Islet precursor cell (in vitro differentiated cells): ENCODE measurements around the gene CARMIL1.
A peak's percentile ranks its signal among the peaks of the same experiment; 100 is the strongest.
"Not testable (repeated sequence)": the region's sequence is repeated elsewhere in the genome, so short reads cannot be mapped to it uniquely, and the experiment has no call there.

Source experiments
- DNase-seq: peaks from one replicate; pipeline ENCODE4 v3.0.0-alpha.2; 2018

Gene CARMIL1

DNA sequence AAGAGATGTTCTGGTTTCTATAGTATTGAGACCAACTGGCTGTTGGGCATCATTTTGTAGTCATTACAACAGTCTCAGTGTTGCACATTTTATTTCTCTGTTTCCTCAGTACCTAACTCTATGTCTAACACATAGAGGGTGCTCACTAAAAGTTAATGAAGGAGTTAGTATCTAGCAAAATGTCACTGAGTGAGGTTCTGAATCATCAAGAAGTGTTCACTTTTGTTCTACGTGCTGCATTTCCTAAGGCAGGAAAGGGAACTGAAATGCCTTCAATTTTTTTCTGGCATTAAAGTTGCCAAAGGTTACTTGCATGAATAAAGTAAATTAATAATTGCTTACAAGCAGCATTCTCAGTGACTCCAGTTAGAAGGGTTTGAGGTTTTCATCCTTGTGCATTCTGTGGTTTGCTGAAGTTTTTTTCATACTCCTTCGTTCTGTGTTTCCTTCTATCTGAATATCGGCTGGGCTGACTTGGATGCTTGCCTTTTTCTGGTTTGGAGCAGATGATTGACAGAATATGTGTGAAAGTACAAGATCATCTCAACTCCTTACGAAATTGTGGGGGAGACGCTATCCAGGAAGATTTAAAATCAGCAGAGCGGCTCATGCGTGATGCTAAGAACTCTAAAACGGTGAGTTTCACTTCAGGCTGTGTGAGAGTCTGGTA lies 258.3 kb downstream of the CARMIL1 start:
- no peak for DNase-seq

- no peak for DNase-seq
Measured at GRCh38 chr6:25541228-25541627, 262.1 kb downstream of the CARMIL1 start.

- DNase-seq, result no peak
Measured at GRCh38 chr6:25542984-25543910, 264.1 kb downstream of the CARMIL1 start.

GRCh38 chr6:25544833-25545232 lies 265.7 kb downstream of the CARMIL1 start:
- no peak for DNase-seq

- DNase-seq, result no peak
Measured at GRCh38 chr6:25547797-25548196, 268.6 kb downstream of the CARMIL1 start.

DNA sequence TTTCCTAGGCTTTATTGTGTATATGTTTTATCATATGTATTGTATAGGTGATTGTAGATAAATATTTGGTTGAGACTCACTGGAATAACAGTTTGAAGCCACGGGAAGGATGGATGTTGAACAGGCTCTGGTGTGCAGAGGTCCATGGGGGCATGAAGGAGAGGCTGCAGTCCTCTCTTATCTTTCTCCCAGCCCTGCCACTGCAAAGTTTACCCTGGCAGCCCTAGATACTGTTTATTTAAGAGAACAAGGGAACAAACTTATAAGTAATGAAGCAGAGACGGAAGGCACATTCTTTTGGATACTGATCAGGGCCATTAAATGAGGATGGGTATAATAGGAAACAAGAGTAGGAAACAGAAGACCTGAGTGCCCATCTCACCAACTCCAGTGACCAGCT lies 269.3 kb downstream of the CARMIL1 start:
- DNase-seq, result no peak

- no peak for DNase-seq
Measured at GRCh38 chr6:25550631-25551030, 271.5 kb downstream of the CARMIL1 start.

DNA sequence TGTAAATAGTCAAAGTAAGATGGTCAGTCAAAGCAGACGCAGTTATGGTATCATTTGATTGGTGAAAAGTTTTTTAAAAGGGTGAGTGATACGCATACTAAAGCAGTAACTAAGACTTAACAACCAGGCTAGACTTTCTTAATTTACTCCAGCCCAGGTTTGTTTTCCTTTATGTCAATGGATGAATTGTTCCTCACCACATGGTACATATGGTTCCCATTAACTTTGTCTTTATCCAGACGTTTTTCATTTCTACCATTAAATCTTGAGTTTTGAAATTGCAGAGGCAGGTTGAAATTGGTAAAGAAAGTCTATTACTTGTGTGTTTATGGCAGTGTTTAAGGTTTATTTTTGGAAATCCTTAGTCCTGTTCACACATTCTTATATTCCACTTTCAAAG lies 274.3 kb downstream of the CARMIL1 start:
- DNase-seq, result no peak

- DNase-seq, result no peak
Measured at GRCh38 chr6:25555188-25555587, 276.0 kb downstream of the CARMIL1 start.

DNA sequence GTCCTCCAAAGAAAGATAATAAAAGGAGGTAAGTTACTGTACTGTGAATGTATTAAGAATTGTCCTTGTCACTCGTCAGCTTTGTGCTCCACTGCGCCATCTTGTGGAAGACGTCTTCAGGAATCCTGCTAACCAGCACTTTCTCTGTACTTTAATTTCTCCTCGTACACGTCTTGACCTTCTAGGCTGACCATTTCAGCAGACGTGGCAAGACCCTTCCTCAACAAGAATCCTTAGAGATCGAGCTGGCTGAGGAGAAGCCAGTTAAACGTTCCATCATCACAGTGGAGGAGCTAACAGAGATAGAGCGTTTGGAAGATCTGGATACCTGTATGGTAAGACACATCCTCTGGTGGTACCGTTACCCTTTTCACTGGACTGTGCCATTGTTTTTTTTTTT lies 277.3 kb downstream of the CARMIL1 start:
- DNase-seq, result peak; percentile 84

DNA sequence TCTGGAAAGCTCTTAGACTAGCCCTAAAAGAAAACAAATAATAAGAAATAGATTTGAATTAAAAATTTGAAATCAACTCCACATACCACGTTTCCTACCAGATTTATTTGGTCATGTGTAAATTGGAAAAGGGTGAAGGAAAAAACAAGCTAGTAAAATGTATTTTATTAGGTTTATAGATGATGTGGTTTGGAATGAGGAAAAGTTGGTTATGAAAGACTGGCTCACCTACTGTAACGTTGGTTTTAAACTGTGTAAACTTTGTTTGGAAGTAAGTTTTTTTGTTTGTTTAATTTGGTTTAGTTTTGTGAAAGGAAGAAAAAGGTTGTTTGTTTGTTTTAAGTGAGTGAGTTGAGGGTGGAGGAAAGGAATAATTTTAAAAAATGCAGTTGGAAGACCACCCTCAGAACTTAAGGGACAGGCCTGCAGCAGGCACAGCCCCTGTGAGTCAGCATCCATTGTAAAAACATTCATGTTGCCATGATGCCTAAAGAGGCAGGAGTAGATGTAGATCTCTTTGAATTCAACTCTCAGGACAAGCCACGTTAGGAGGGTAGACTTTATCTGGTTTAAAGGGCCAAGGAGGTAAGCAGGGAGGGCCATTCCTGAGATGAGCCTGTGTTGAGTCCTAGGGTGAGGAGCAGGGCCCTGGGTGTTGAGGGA lies 279.1 kb downstream of the CARMIL1 start:
- DNase-seq, result no peak

DNA sequence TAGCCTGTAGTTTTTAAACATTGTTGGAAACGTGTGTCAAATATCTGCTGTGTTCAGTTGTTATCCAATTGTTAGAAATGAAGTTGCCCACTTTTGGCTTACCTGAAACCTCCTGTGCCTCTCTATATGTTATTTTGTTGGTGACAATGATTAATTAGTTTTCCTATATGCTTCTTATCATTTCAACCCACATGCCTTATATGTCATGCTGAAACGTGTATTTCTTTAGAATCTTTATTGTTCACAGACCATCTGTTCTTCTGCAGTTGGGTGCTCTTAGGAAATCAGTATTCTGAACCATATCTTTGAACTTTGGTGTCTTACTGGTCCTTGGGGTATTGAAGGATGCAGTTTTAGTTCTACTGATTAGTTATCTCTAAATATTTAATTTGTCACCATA lies 281.7 kb downstream of the CARMIL1 start:
- no peak for DNase-seq

- no peak for DNase-seq
Measured at GRCh38 chr6:25564943-25565342, 285.8 kb downstream of the CARMIL1 start.

GRCh38 chr6:25570578-25570977 lies 291.4 kb downstream of the CARMIL1 start:
- DNase-seq, result no peak

GRCh38 chr6:25576919-25577318 lies 297.7 kb downstream of the CARMIL1 start:
- no peak for DNase-seq

DNA sequence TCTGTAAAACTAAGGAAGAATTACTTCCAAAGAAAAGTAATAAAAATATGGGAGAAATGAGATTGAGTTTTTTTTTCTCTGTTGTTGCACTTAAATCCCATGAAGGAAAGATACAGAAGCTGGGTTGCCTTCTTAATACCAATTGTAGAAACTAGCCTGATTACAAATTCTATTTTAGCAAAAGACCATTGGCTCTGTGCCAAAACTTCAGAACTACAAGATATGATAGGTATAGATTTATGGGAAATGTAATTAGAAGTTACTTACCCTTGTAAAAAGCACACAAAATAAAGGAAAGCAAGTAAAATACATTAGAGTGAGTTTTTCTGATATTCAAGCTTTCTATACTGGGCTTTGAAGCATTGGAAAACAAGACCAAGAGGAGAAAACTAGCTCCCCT lies 299.4 kb downstream of the CARMIL1 start:
- no peak for DNase-seq

- DNase-seq, result no peak
Measured at GRCh38 chr6:25579391-25579883, 300.3 kb downstream of the CARMIL1 start.

GRCh38 chr6:25579902-25580495 lies 300.8 kb downstream of the CARMIL1 start:
- DNase-seq, result no peak

DNA sequence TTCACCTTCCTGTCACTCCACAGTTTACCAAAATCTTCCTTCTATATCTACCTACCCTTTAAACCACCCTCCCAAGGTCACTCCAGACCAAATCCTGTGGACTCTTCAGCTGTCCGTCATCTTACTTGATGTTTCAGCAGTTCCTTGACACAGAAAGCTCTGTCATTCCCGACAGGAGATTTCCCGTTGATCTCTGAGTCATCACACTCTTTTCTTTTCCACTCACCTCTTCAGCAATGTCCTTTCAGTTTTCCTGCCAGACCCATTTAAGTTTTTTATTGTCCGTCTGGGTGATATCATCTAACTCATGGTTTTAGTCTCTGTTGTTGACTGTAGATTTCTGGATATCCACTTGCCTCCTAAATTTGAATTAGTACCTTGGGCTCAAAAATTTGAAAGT lies 302.9 kb downstream of the CARMIL1 start:
- no peak for DNase-seq

DNA sequence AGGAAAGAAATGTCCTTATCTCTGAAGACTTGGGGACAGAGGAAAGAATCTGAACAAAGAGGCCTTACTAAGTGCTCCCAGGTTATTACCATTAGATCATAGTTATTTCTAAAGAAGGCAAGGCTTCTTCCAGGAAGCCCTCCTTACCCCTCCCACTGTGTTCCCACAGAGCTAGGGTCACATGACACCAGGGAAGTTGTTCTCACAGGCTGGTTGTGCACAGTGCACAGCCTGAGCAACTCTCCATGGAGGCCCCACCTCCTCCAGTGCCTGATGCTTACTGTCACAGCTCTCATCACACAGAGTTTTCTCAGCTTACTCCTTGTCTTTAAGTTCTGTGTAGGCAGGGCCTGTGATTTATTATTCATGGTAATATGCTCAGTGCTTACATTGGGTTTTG lies 303.9 kb downstream of the CARMIL1 start:
- peak; percentile 64 for DNase-seq

- DNase-seq, result no peak
Measured at GRCh38 chr6:25583906-25584305, 304.7 kb downstream of the CARMIL1 start.

DNA sequence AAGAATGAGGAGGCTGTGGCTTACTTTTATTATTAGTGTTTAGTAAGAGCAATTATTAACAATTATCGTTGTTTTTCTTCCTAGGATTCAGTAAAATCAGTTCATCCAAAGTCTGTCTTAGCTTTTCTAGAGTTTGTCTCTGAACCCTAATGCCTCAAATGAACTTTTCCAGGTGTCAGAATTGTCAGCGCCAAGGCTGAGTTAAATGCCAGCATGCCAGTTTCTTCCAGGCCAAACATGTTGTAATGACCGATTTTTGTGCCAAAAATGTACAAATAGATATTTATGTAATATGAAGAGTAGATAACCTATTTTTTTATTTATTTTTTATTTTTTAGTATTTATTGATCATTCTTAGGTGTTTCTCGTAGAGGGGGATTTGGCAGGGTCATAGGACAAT lies 306.1 kb downstream of the CARMIL1 start:
- DNase-seq, result no peak

DNA sequence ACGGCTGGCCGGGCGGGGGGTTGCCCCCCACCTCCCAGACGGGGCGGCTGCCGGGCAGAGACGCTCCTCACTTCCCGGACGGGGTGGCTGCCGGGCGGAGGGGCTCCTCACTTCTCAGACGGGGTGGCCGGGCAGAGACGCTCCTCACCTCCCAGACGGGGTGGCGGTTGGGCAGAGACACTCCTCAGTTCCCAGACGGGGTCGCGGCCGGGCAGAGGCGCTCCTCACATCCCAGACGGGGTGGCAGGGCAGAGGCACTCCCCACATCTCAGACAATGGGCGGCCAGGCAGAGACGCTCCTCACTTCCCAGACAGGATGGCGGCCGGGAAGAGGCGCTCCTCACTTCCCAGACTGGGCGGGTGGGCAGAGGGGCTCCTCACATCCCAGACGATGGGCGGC lies 306.9 kb downstream of the CARMIL1 start:
- DNase-seq, result not testable (repeated sequence)
